Activated CD4-positive, alpha-beta T cell treated with anti-CD3 and anti-CD28 coated beads, Interleukin-2, amount 10 ng/mL, durations not matched to agents 24 days and 14 days (primary cell): ENCODE results near the gene TGFBR2. TPM values are rescaled to one million over a fixed set of nuclear protein-coding genes. Genes with fewer than 3 reads are reported as not detected.
"Not testable (repeated sequence)": the region's sequence is repeated elsewhere in the genome, so short reads cannot be mapped to it uniquely, and the experiment has no call there.

ENCODE experiments used
- DNase-seq: peaks from one replicate; pipeline ENCODE4 v3.0.0; 2022
- H3K27ac Mint-ChIP-seq: one replicate; pipeline ENCODE4 v1.8.0; 2022; ENCODE audit warnings: mild to moderate bottlenecking, mixed read lengths
- H3K27me3 Mint-ChIP-seq: one replicate; pipeline ENCODE4 v1.8.0; 2022; ENCODE audit warnings: mixed read lengths
- H3K36me3 Mint-ChIP-seq: one replicate; pipeline ENCODE4 v1.8.0; 2022; ENCODE audit warnings: low read depth, mild to moderate bottlenecking, mixed read lengths
- H3K4me1 Mint-ChIP-seq: one replicate; pipeline ENCODE4 v1.8.0; 2021; ENCODE audit warnings: mixed read lengths
- H3K4me3 Mint-ChIP-seq: one replicate; pipeline ENCODE4 v1.8.0; 2022; ENCODE audit warnings: mild to moderate bottlenecking, moderate library complexity, mixed read lengths
- H3K9me3 Mint-ChIP-seq: one replicate; pipeline ENCODE4 v1.8.0; 2021; ENCODE audit warnings: mixed read lengths
- intact Hi-C: fragments of 100-400 bp; cut with micrococcal nuclease; formaldehyde crosslinking; loops from one replicate; pipeline ENCODE4 v1.15.1; 2023
- total RNA-seq: library from RNA; stranded (reverse); gene quantifications from 2 replicates; pipeline ENCODE4 v1.2.3, GENCODE V29; 2022

The TGFBR2 gene
- total RNA-seq, 1 donor from 2014 or later = 47.6 TPM

- peaks cover 46% of the 10 kb centered on the region for H3K36me3 Mint-ChIP-seq
- H3K27ac Mint-ChIP-seq = peak overlapping the region; percentile 65
- no peaks in the 10 kb centered on the region for H3K27me3 Mint-ChIP-seq
- DNase-seq = peak; percentile 64
- peaks cover 89% of the 10 kb centered on the region for H3K4me1 Mint-ChIP-seq
- H3K9me3 Mint-ChIP-seq = peaks cover 6% of the 10 kb centered on the region
- H3K4me3 Mint-ChIP-seq = peak overlapping the region; percentile 64
- intact Hi-C loops = loop anchor here (10.0 kb wide), 1 partner anchor 392 kb away; no protein-coding TSS in a partner anchor
Observed at GRCh38 chr3:30617069-30617468, 10.7 kb downstream of the TGFBR2 start.

GRCh38 chr3:30617653-30618052 is 11.3 kb downstream of the TGFBR2 start:
- Mint-ChIP-seq H3K4me1 (peaks cover 88% of the 10 kb centered on the region), H3K27me3 (no peaks in the 10 kb centered on the region), H3K4me3 (peak overlapping the region; percentile 78), H3K27ac (peak overlapping the region; percentile 99), H3K9me3 (peaks cover 6% of the 10 kb centered on the region), H3K36me3 (peaks cover 50% of the 10 kb centered on the region)
- DNase-seq = peak; percentile 66
- intact Hi-C loops = loop anchor here (10.0 kb wide), 1 partner anchor 393 kb away; no protein-coding TSS in a partner anchor

- H3K4me3 Mint-ChIP-seq = peak overlapping the region; percentile 78
- no peak for DNase-seq
- intact Hi-C loops = loop anchor here (10.0 kb wide), 1 partner anchor 394 kb away; no protein-coding TSS in a partner anchor
- peaks cover 9% of the 10 kb centered on the region for H3K9me3 Mint-ChIP-seq
- peaks cover 86% of the 10 kb centered on the region for H3K4me1 Mint-ChIP-seq
- peak overlapping the region; percentile 99 for H3K27ac Mint-ChIP-seq
- peaks cover 53% of the 10 kb centered on the region for H3K36me3 Mint-ChIP-seq
- no peaks in the 10 kb centered on the region for H3K27me3 Mint-ChIP-seq
Observed at GRCh38 chr3:30618526-30618925, 12.1 kb downstream of the TGFBR2 start.

- Mint-ChIP-seq H3K36me3 (peaks cover 60% of the 10 kb centered on the region), H3K27me3 (no peaks in the 10 kb centered on the region), H3K9me3 (peaks cover 13% of the 10 kb centered on the region), H3K4me3 (peak overlapping the region; percentile 78), H3K4me1 (peaks cover 87% of the 10 kb centered on the region), H3K27ac (peak overlapping the region; percentile 99)
- intact Hi-C loops = loop anchor here (10.0 kb wide), 1 partner anchor 395 kb away; no protein-coding TSS in a partner anchor
- no peak for DNase-seq
Observed at GRCh38 chr3:30619318-30619717, 12.9 kb downstream of the TGFBR2 start.

- no peaks in the 10 kb centered on the region for H3K27me3 Mint-ChIP-seq
- H3K4me3 Mint-ChIP-seq = peak overlapping the region; percentile 78
- peaks cover 83% of the 10 kb centered on the region for H3K4me1 Mint-ChIP-seq
- H3K36me3 Mint-ChIP-seq = peaks cover 65% of the 10 kb centered on the region
- peak overlapping the region; percentile 99 for H3K27ac Mint-ChIP-seq
- peak; percentile 82 for DNase-seq
- intact Hi-C loops = loop anchor here (1.0 to 10.0 kb wide), 10 partner anchors 8 to 1134 kb away; partner anchors contain the start of gene TGFBR2
- peaks cover 13% of the 10 kb centered on the region for H3K9me3 Mint-ChIP-seq
Observed at GRCh38 chr3:30620402-30621360, 14.3 kb downstream of the TGFBR2 start.

- Mint-ChIP-seq H3K9me3 (peaks cover 13% of the 10 kb centered on the region), H3K27me3 (no peaks in the 10 kb centered on the region), H3K4me3 (peak overlapping the region; percentile 77), H3K4me1 (peaks cover 85% of the 10 kb centered on the region), H3K36me3 (peaks cover 72% of the 10 kb centered on the region), H3K27ac (peak overlapping the region; percentile 94)
- intact Hi-C loops = loop anchor here (5.0 to 10.0 kb wide), 2 partner anchors 274 to 1133 kb away; no protein-coding TSS in a partner anchor
- peak; percentile 59 for DNase-seq
Observed at GRCh38 chr3:30621576-30621975, 15.2 kb downstream of the TGFBR2 start.

- Mint-ChIP-seq H3K4me3 (peak overlapping the region; percentile 77), H3K4me1 (peaks cover 83% of the 10 kb centered on the region), H3K27me3 (no peaks in the 10 kb centered on the region), H3K27ac (peak overlapping the region; percentile 94), H3K9me3 (peaks cover 13% of the 10 kb centered on the region), H3K36me3 (peaks cover 75% of the 10 kb centered on the region)
- DNase-seq = peak; percentile 59
- intact Hi-C loops = loop anchor here (5.0 to 10.0 kb wide), 2 partner anchors 275 to 1133 kb away; no protein-coding TSS in a partner anchor
Observed at GRCh38 chr3:30622047-30622545, 15.7 kb downstream of the TGFBR2 start.

- H3K36me3 Mint-ChIP-seq = peaks cover 74% of the 10 kb centered on the region
- no peaks in the 10 kb centered on the region for H3K27me3 Mint-ChIP-seq
- peak overlapping the region; percentile 77 for H3K4me3 Mint-ChIP-seq
- H3K27ac Mint-ChIP-seq = peak overlapping the region; percentile 94
- peaks cover 80% of the 10 kb centered on the region for H3K4me1 Mint-ChIP-seq
- intact Hi-C loops = loop anchor here (5.0 to 10.0 kb wide), 2 partner anchors 275 to 1132 kb away; no protein-coding TSS in a partner anchor
- peaks cover 13% of the 10 kb centered on the region for H3K9me3 Mint-ChIP-seq
- no peak for DNase-seq
Observed at GRCh38 chr3:30622790-30623189, 16.4 kb downstream of the TGFBR2 start.

- Mint-ChIP-seq H3K4me3 (peak overlapping the region; percentile 77), H3K9me3 (peaks cover 13% of the 10 kb centered on the region), H3K4me1 (peaks cover 78% of the 10 kb centered on the region), H3K36me3 (peaks cover 70% of the 10 kb centered on the region), H3K27ac (peak overlapping the region; percentile 94), H3K27me3 (no peaks in the 10 kb centered on the region)
- intact Hi-C loops = loop anchor here (5.0 to 10.0 kb wide), 2 partner anchors 276 to 1131 kb away; no protein-coding TSS in a partner anchor
- DNase-seq = peak; percentile 58
Observed at GRCh38 chr3:30623351-30623750, 16.9 kb downstream of the TGFBR2 start.

- Mint-ChIP-seq H3K27ac (peak overlapping the region; percentile 94), H3K4me1 (peaks cover 78% of the 10 kb centered on the region), H3K4me3 (peak overlapping the region; percentile 77), H3K36me3 (peaks cover 59% of the 10 kb centered on the region)
- not testable (repeated sequence) for H3K9me3 Mint-ChIP-seq, H3K27me3 Mint-ChIP-seq, DNase-seq
- intact Hi-C loops = loop anchor here (5.0 to 10.0 kb wide), 2 partner anchors 277 to 1130 kb away; no protein-coding TSS in a partner anchor
Observed at GRCh38 chr3:30624480-30624879, 18.1 kb downstream of the TGFBR2 start.

- peaks cover 78% of the 10 kb centered on the region for H3K4me1 Mint-ChIP-seq
- H3K4me3 Mint-ChIP-seq = peak overlapping the region; percentile 45
- no peaks in the 10 kb centered on the region for H3K27me3 Mint-ChIP-seq
- no peak for DNase-seq
- intact Hi-C loops = loop anchor here (10.0 kb wide), 1 partner anchor 1129 kb away; no protein-coding TSS in a partner anchor
- peak overlapping the region; percentile 85 for H3K27ac Mint-ChIP-seq
- H3K36me3 Mint-ChIP-seq = peaks cover 58% of the 10 kb centered on the region
- peaks cover 7% of the 10 kb centered on the region for H3K9me3 Mint-ChIP-seq
Observed at GRCh38 chr3:30625541-30626438, 19.4 kb downstream of the TGFBR2 start.

GRCh38 chr3:30626443-30627180 is 20.2 kb downstream of the TGFBR2 start:
- peak overlapping the region; percentile 85 for H3K27ac Mint-ChIP-seq
- H3K4me3 Mint-ChIP-seq = peak overlapping the region; percentile 45
- peaks cover 58% of the 10 kb centered on the region for H3K36me3 Mint-ChIP-seq
- no peak for DNase-seq
- intact Hi-C loops = loop anchor here (10.0 kb wide), 1 partner anchor 1128 kb away; no protein-coding TSS in a partner anchor
- no peaks in the 10 kb centered on the region for H3K27me3 Mint-ChIP-seq
- peaks cover 78% of the 10 kb centered on the region for H3K4me1 Mint-ChIP-seq
- H3K9me3 Mint-ChIP-seq = peaks cover 7% of the 10 kb centered on the region
